Activated CD4-positive, alpha-beta T cell treated with anti-CD3 and anti-CD28 coated beads for 36 hours (primary cell): ENCODE data around the gene GRID1. TPM values are rescaled to one million over a fixed set of nuclear protein-coding genes. Genes with fewer than 3 reads are reported as not detected.

Experiments used
- ATAC-seq: fragments of 200-7000 bp; cut with Tn5 transposase; one replicate; pipeline ENCODE4 v1.10.0; 2021; ENCODE audit warnings: mild to moderate bottlenecking, moderate library complexity
- CTCF ChIA-PET: fragments of 350-600 bp; sonication (Branson Sonifier 250); formaldehyde crosslinking; loops from one replicate; lab custom pipeline; 2021; ENCODE audit warnings: antibody characterized with exemption; lab: Charles Lee
- POLR2A ChIA-PET: fragments of 350-600 bp; sonication (Branson Sonifier 250); formaldehyde crosslinking; loops from one replicate; lab custom pipeline; 2021; ENCODE audit warnings: antibody characterized with exemption, inconsistent platforms; lab: Charles Lee
- DNase-seq: peaks from one replicate; pipeline ENCODE4 v3.0.0-alpha.2; 2020
- H3K27ac Mint-ChIP-seq: one replicate; pipeline ENCODE4 v1.8.0; 2021; ENCODE audit warnings: mixed read lengths
- H3K27me3 Mint-ChIP-seq: one replicate; pipeline ENCODE4 v1.8.0; 2021; ENCODE audit warnings: mixed read lengths
- H3K36me3 Mint-ChIP-seq: one replicate; pipeline ENCODE4 v1.8.0; 2021; ENCODE audit warnings: low read depth, mixed read lengths
- H3K4me1 Mint-ChIP-seq: one replicate; pipeline ENCODE4 v1.8.0; 2021; ENCODE audit warnings: mixed read lengths
- H3K4me3 Mint-ChIP-seq: one replicate; pipeline ENCODE4 v1.8.0; 2021; ENCODE audit warnings: mild to moderate bottlenecking, moderate library complexity, mixed read lengths
- H3K9me3 Mint-ChIP-seq: one replicate; pipeline ENCODE4 v1.8.0; 2021; ENCODE audit warnings: low read depth, mixed read lengths
- intact Hi-C, 2 experiments: fragments of 100-400 bp; cut with DNase I in 1 of 2; cut with micrococcal nuclease in 1 of 2; formaldehyde crosslinking; loops; one replicate each; pipeline versions ENCODE4 v1.14.2 to v1.15.1; 2022 to 2024; cut with DNase I, micrococcal nuclease
- total RNA-seq, 2 experiments: library from RNA; stranded (reverse); gene quantifications; one replicate each; pipeline ENCODE4 v1.2.3, GENCODE V29; 2021

GRID1 gene
- total RNA-seq, 2 experiments from 2014 or later = not detected

DNA sequence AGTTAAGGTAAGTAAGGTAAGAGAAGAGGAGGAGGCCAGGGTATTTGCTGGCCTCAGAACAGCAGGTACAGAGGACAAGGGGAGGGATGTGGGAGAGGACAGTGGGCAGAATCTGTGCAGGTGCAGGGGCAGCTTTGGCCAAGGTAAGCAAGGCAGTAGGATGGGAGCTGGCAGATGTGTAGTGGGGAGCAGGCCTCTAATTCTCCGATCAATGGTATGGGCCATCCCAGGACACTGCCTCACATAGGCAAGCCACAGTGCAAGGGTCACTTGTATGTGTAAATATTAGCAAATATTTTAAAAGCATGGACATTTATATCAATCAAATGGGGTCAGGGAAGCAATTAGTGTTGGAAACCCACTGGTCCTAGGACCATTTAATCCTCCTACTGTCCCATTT is 373.5 kb downstream of the GRID1 start:
- Mint-ChIP-seq H3K27me3 (peaks cover 15% of the 10 kb centered on the region), H3K9me3 (no peaks in the 10 kb centered on the region)
- CTCF ChIA-PET = no interaction called here

DNA sequence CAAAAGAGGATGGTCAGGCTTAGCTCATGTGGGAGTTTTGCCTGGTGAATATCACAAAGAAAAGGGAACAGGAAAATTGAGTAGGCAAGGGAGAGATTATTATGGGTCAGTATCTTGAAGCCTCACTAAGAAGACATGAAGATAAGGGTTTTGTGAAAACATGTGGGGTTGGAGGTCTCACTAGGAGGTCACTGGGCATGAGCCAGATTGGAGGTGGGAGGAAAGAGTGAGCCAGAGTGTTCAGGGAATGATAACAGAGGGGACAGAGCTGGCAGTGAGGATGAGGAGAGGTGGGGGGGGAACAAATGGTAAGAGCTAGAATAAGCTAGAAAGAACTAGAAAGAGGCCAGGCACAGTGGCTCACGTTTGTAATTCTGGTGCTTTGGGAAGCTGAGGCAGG is 374.3 kb downstream of the GRID1 start:
- H3K9me3 Mint-ChIP-seq = no peaks in the 10 kb centered on the region
- H3K27me3 Mint-ChIP-seq = peaks cover 12% of the 10 kb centered on the region
- DNase-seq (no peak), ATAC-seq (no peak)
- H3K36me3 Mint-ChIP-seq = no peaks in the 10 kb centered on the region
- intact Hi-C loops = no loop called here
- H3K4me1 Mint-ChIP-seq = no peaks in the 10 kb centered on the region
- no peak overlapping the region for H3K4me3 Mint-ChIP-seq
- CTCF ChIA-PET = no interaction called here
- POLR2A ChIA-PET = no interaction called here
- H3K27ac Mint-ChIP-seq = no peak overlapping the region

More for the DNA sequence above, 373.5 kb downstream of the GRID1 start:
- DNase-seq = no peak
- POLR2A ChIA-PET = no interaction called here
- no peak for ATAC-seq
- Mint-ChIP-seq H3K36me3 (no peaks in the 10 kb centered on the region), H3K4me3 (no peak overlapping the region), H3K4me1 (no peaks in the 10 kb centered on the region), H3K27ac (no peak overlapping the region)
- intact Hi-C loops = no loop called here

DNA sequence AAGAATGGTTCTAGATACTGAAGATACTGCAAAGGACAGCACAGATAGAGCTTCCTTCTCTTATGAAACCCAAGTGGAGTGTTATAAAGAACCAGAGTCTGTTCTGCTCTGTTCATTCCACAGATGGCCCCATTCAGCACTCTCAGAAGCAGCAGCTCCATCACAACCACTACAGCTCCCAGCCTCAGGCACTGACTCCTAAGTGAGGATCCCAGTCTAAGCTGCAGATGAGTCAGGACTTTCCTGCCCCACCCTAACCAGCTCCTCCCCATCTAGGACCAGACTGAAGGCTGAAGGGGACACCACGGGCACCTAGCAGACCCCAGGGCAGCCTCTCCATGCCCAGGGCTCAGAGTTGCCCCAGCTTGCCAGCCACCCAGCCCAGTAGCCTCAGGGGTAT is 379.8 kb downstream of the GRID1 start:
- Mint-ChIP-seq H3K36me3 (no peaks in the 10 kb centered on the region), H3K4me3 (no peak overlapping the region), H3K27ac (no peak overlapping the region), H3K9me3 (no peaks in the 10 kb centered on the region), H3K4me1 (no peaks in the 10 kb centered on the region), H3K27me3 (peaks cover 8% of the 10 kb centered on the region)
- DNase-seq (no peak), ATAC-seq (no peak)
- intact Hi-C loops = no loop called here
- CTCF ChIA-PET = no interaction called here
- POLR2A ChIA-PET = no interaction called here

DNA sequence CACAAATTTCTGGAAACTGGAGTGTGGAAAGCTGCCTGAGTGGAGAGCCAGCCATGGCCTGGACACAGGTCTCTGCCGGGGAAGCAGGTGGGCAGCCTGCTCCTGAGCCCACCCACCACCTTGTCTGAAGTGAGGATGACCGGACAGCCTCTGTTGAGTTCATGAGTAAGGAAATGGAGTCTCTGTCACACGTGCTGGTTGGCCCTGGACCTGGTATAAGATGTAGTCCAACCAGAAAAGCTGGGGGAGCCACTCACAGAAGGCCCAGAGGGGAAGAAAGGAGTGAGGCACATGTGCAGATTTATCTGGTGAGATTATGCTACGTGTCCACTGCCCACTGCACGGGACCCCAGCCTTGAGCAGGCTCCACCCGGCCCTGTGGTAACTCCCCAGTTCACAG is 383.5 kb downstream of the GRID1 start:
- Mint-ChIP-seq H3K27ac (no peak overlapping the region), H3K36me3 (no peaks in the 10 kb centered on the region), H3K4me1 (no peaks in the 10 kb centered on the region), H3K9me3 (no peaks in the 10 kb centered on the region), H3K4me3 (no peak overlapping the region), H3K27me3 (peaks cover 5% of the 10 kb centered on the region)
- intact Hi-C loops = no loop called here
- ATAC-seq (no peak), DNase-seq (no peak)
- ChIA-PET POLR2A (no interaction called here), CTCF (no interaction called here)

DNA sequence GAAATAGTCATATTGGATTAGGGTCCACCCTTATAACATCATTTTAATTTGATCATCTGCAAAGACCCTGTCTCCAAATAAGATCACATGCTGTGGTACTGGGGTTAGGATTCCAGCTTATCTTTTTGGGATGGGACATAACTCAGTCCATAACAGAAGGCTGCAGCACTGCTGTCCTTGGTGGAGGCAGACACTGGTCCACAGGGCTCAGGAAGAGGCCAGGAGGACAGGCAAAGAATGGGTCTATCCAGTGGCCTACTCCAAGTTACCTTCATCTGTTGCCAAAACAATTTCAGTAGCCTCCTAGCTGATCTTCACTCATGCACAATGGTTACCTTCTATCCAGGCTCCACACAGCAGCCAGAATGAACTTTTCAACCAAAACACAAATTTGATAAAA is 387.0 kb downstream of the GRID1 start:
- peaks cover 5% of the 10 kb centered on the region for H3K27me3 Mint-ChIP-seq
- no peaks in the 10 kb centered on the region for H3K4me1 Mint-ChIP-seq
- no peaks in the 10 kb centered on the region for H3K36me3 Mint-ChIP-seq
- no peak overlapping the region for H3K4me3 Mint-ChIP-seq
- intact Hi-C loops = no loop called here
- CTCF ChIA-PET = no interaction called here
- H3K27ac Mint-ChIP-seq = no peak overlapping the region
- H3K9me3 Mint-ChIP-seq = no peaks in the 10 kb centered on the region
- no peak for ATAC-seq
- POLR2A ChIA-PET = no interaction called here
- no peak for DNase-seq

DNA sequence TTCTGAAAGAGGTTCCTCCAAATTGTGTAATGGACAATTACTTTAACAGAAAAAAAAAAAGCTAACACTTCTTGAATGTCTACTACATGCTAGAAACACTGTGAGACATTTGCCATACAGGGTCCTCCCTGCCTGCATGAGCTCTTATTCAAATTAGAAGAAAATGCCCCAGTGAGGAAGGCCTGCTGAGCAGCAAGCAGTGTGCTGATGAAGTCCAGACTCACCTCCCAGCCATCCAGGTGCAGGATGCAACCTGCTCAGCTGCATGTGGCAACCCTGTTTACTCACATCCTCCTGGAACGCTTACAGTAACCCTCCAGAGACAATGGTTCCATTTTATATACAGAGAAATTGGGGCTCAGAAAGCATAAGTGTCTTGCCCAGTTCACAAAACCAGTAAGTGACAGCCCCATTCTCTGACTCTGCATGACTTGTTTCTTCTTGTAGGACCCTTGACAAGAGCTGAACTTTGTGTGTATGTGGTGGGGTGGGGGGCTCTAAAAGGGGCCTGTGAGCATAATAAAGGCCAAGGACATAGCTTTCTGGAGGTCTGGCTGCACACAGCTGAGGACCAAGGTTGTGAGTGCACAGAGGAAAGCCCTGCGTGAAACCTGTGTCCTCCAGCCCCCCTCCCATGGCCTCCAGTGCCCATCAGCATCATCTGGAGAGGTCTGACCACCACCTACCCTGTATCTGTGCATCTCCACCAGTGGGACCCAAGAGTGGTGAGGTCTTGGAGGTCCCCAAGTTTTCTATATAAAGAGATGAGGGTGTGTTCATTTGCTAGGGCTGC is 387.8 kb downstream of the GRID1 start:
- no peaks in the 10 kb centered on the region for H3K4me1 Mint-ChIP-seq
- no peaks in the 10 kb centered on the region for H3K9me3 Mint-ChIP-seq
- no peak overlapping the region for H3K4me3 Mint-ChIP-seq
- H3K36me3 Mint-ChIP-seq = no peaks in the 10 kb centered on the region
- H3K27ac Mint-ChIP-seq = no peak overlapping the region
- CTCF ChIA-PET = interaction anchor here (0.7 kb wide), 1 partner anchor 480 kb away, joined by 4 read pairs; no protein-coding TSS in a partner anchor
- DNase-seq (no peak), ATAC-seq (no peak)
- H3K27me3 Mint-ChIP-seq = peaks cover 4% of the 10 kb centered on the region
- POLR2A ChIA-PET = no interaction called here
- intact Hi-C loops = no loop called here

DNA sequence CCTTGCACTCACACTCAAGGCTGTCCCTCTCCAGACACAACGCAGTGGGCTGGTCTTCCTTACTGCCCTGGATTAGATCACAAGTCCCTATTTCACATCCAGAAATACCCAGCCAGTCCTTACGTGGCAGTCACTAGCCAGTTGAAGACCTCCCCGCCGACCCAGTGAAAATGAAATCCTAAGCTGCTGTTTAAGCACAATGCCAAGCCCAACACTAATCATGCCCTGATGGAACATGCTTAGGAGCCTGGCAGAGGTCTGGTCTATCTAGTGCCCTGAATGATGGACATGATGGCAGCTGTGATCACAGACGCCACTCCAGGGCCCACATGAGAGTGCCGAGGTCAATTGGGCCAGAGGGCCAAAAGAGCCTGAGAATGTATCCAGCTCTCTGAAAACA is 389.0 kb downstream of the GRID1 start:
- DNase-seq = no peak
- intact Hi-C loops = no loop called here

DNA sequence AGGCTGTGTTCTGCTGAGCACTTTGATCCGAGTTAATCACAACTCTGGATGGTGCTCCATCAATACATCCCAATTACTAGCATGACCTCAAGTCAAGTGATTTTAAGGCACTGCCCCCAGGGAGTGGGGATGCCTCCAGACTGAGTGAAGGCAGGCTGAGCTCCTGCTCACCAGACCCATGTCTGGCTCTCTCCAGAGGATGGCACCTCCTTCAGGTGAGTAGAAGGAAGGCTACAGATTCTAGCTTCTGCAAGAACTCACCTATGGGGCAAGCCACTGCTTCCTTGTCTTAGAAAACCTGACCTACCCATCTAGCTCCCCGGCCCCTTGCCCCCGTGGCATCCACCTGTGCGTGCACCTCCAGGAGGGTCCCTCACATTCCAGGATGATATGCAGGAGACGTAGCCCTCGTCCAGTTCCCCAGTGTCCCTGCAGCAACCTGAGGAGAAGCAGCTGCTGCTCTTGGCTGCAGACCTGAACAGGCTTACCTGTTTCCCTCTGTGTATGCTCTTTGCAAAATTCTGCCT is 390.3 kb downstream of the GRID1 start:
- intact Hi-C loops = no loop called here
- CTCF ChIA-PET = no interaction called here
- no peak for ATAC-seq
- H3K27me3 Mint-ChIP-seq = peaks cover 4% of the 10 kb centered on the region
- POLR2A ChIA-PET = no interaction called here
- H3K27ac Mint-ChIP-seq = no peak overlapping the region
- no peak for DNase-seq
- peaks cover 5% of the 10 kb centered on the region for H3K9me3 Mint-ChIP-seq
- no peaks in the 10 kb centered on the region for H3K4me1 Mint-ChIP-seq
- no peak overlapping the region for H3K4me3 Mint-ChIP-seq
- no peaks in the 10 kb centered on the region for H3K36me3 Mint-ChIP-seq

More for the DNA sequence above, 389.0 kb downstream of the GRID1 start:
- no peak for ATAC-seq
- Mint-ChIP-seq H3K4me1 (no peaks in the 10 kb centered on the region), H3K36me3 (no peaks in the 10 kb centered on the region), H3K27ac (no peak overlapping the region), H3K9me3 (no peaks in the 10 kb centered on the region), H3K4me3 (no peak overlapping the region), H3K27me3 (peaks cover 4% of the 10 kb centered on the region)
- ChIA-PET CTCF (no interaction called here), POLR2A (no interaction called here)

DNA sequence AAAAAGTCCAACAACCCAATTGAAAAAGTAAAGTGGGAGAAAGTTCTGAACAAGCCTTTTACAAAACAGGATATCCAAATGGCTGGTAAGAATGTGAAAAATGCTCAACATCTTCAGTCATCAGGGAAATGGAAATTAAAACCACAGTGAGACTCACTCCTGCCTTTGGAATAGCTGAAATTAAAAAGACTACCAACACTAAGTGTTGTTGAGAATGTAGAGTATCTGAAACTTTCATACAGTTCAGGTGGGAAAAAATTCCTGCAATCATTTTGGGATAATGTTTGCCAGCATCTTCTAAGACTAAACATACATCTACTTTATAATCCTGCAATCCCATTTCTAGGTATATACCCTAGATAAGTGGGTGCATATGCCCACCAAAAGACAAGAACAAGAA is 395.1 kb downstream of the GRID1 start:
- H3K27me3 Mint-ChIP-seq = peaks cover 4% of the 10 kb centered on the region
- peaks cover 4% of the 10 kb centered on the region for H3K4me1 Mint-ChIP-seq
- CTCF ChIA-PET = no interaction called here
- peaks cover 7% of the 10 kb centered on the region for H3K9me3 Mint-ChIP-seq
- H3K4me3 Mint-ChIP-seq = no peak overlapping the region
- intact Hi-C loops = no loop called here
- POLR2A ChIA-PET = no interaction called here
- H3K27ac Mint-ChIP-seq = no peak overlapping the region
- no peaks in the 10 kb centered on the region for H3K36me3 Mint-ChIP-seq
- no peak for ATAC-seq
- no peak for DNase-seq

DNA sequence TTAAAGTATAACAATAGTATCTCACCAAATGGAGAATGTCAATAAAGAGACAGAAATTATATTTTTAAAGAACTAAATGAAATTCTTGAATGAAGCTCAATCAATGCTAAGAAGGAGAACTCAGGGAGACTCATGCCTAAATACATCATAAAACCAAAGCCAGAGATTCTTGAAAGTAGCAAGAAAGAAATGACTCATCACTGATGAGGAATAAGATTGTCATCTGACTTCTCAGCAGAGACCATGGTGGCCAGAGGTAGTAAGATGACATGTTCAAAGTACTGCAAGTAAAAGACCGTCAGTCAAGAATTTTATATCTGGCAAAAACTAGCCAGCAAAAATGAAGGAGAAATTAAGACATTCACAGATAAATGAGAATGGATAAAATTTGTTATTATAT is 399.0 kb downstream of the GRID1 start:
- ChIA-PET CTCF (no interaction called here), POLR2A (no interaction called here)
- Mint-ChIP-seq H3K27me3 (peaks cover 12% of the 10 kb centered on the region), H3K9me3 (peaks cover 7% of the 10 kb centered on the region), H3K27ac (no peak overlapping the region), H3K4me1 (peaks cover 4% of the 10 kb centered on the region), H3K36me3 (no peaks in the 10 kb centered on the region), H3K4me3 (no peak overlapping the region)
- DNase-seq (no peak), ATAC-seq (peak; percentile 81)
- intact Hi-C loops = no loop called here

DNA sequence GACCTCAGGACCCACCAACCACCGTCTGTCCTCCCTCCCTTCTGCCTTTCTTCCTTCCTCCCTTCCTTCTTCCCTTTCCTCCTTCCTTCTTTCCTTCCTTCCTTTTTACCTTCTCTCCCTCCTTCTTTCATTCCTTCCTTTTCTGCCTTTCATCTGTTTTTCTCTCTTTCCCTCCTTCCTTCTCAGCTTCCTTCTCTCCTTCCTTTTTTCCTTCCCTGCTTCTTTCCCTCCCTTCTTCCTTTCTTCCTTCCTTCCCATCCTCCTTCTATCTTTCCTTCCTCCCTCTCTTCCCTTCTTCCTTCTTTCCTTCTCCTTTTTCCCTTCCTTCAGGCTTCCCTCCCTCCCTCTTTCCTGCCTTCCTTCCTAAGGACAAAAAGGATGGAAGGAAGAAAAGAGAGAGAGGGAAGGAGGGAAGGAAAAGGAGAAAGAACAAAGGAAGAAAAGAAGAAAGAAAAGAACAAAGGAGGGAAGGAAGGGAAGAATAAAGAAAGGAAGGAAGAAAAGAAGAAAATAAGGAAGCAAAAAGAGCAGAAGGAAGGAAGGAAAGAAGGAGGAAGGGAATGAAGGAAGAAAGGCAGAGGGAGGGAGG is 405.0 kb downstream of the GRID1 start:
- H3K36me3 Mint-ChIP-seq = no peaks in the 10 kb centered on the region
- H3K27ac Mint-ChIP-seq = no peak overlapping the region
- H3K4me3 Mint-ChIP-seq = no peak overlapping the region
- H3K9me3 Mint-ChIP-seq = no peaks in the 10 kb centered on the region
- no peak for DNase-seq
- ATAC-seq = no peak
- peaks cover 23% of the 10 kb centered on the region for H3K27me3 Mint-ChIP-seq
- H3K4me1 Mint-ChIP-seq = no peaks in the 10 kb centered on the region
- intact Hi-C loops = no loop called here
- POLR2A ChIA-PET = no interaction called here
- CTCF ChIA-PET = no interaction called here

DNA sequence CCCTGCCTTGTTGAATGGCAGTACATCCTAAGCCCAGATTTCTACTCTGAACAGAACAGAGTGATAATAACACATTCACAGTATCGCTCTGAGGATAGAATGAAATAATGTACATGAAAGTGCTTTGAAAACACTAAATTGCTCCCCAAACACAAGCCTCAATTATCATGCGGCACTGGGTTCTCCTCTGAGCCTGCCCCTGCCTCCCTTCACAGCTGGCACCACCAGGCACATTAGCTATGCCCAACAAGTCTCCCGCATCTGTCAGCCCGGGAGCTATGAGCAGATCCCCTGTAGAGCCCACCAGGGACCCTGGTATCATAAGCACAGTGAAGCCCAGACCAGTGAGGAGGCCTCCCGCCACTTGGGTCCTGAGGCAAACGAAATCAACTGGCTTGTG is 405.5 kb downstream of the GRID1 start:
- Mint-ChIP-seq H3K27ac (no peak overlapping the region), H3K9me3 (no peaks in the 10 kb centered on the region), H3K4me1 (no peaks in the 10 kb centered on the region), H3K4me3 (no peak overlapping the region), H3K36me3 (no peaks in the 10 kb centered on the region), H3K27me3 (peaks cover 23% of the 10 kb centered on the region)
- intact Hi-C loops = no loop called here
- no peak for ATAC-seq
- POLR2A ChIA-PET = no interaction called here
- DNase-seq = no peak
- CTCF ChIA-PET = no interaction called here
